SK-N-SH (cell line): ENCODE results near the gene MYO18A. TPM values are rescaled to one million over a fixed set of nuclear protein-coding genes. Genes with fewer than 3 reads are reported as not detected.
A peak's percentile ranks its signal among the peaks of the same experiment; 100 is the strongest.

Experiments
- CTCF ChIA-PET: fragments of 300-600, 350-600 bp; formaldehyde crosslinking; extraction: SDS; loops from one replicate; lab custom pipeline; 2021; lab: Yijun Ruan, JAX
- POLR2A ChIA-PET: fragments of 350-600 bp; sonication (Branson Sonifier 250); formaldehyde crosslinking; extraction: SDS; loops from one replicate; lab custom pipeline; 2020; ENCODE audit warnings: antibody characterized with exemption, inconsistent platforms; lab: Yijun Ruan, JAX
- DNase-seq: peaks from one replicate; pipeline ENCODE4 v3.0.0; 2012
- H2AFZ ChIP-seq: fragments of 200-600 bp; sonication (generic); 2 replicates; pipeline ENCODE4 v1.8.1; 2016; ENCODE audit warnings: antibody characterized with exemption, mild to moderate bottlenecking, low read depth
- H3F3A ChIP-seq: fragments of 200-600 bp; sonication (generic); replicated peaks from 2 replicates; pipeline ENCODE3; 2016; ENCODE audit warnings: antibody characterized with exemption, mild to moderate bottlenecking; ENCODE audit not compliant: insufficient read depth
- H3K27ac ChIP-seq, 2 experiments: fragments of 200-500 bp in 1 of 2; fragments of 200-600 bp in 1 of 2; sonication (Bioruptor generic) in 1 of 2; sonication (generic), shearing (Covaris generic) in 1 of 2; 2 replicates each; pipeline versions ENCODE4 v1.5.1 to v1.6.1; 2014 to 2016; ENCODE audit warnings: low read depth in 2 of 2, inconsistent platforms in 1 of 2, low read length in 1 of 2, mild to moderate bottlenecking in 1 of 2, mixed read lengths in 1 of 2
- H3K27me3 ChIP-seq: fragments of 200-600 bp; sonication (generic), shearing (Covaris generic); 2 replicates; pipeline ENCODE4 v1.6.1; 2016; ENCODE audit warnings: mixed run types; ENCODE audit not compliant: insufficient read depth
- H3K36me3 ChIP-seq, 2 experiments: fragments of 200-500 bp in 1 of 2; fragments of 200-600 bp in 1 of 2; sonication (Bioruptor generic) in 1 of 2; sonication (generic) in 1 of 2; replicated peaks in 1 of 2; 2 replicates each; pipeline versions ENCODE3 to v1.5.1; 2014 to 2016; ENCODE audit warnings: low read length in 1 of 2, mild to moderate bottlenecking in 1 of 2; ENCODE audit not compliant: insufficient read depth in 2 of 2, control insufficient read depth in 1 of 2
- H3K4me1 ChIP-seq, 2 experiments: fragments of 200-500 bp in 1 of 2; fragments of 200-600 bp in 1 of 2; sonication (Bioruptor generic) in 1 of 2; sonication (generic), shearing (Covaris generic) in 1 of 2; 2 replicates each; pipeline versions ENCODE4 v1.5.1 to v1.6.1; 2014 to 2016; ENCODE audit warnings: low read depth in 1 of 2, low read length in 1 of 2, mixed run types in 1 of 2; ENCODE audit not compliant: insufficient read depth in 2 of 2, control insufficient read depth in 1 of 2
- H3K4me2 ChIP-seq: fragments of 200-600 bp; sonication (generic), shearing (Covaris generic); 2 replicates; pipeline ENCODE4 v1.6.1; 2017; ENCODE audit warnings: mixed run types
- H3K4me3 ChIP-seq, 2 experiments: fragments of 200-500 bp in 1 of 2; fragments of 200-600 bp in 1 of 2; sonication (Bioruptor generic) in 1 of 2; sonication (generic), shearing (Covaris generic) in 1 of 2; 2 replicates each; pipeline versions ENCODE4 v1.5.1 to v1.8.1; 2014 to 2016; ENCODE audit warnings: low read depth in 2 of 2, inconsistent platforms in 1 of 2, low read length in 1 of 2, mild to moderate bottlenecking in 1 of 2, mixed read lengths in 1 of 2, moderate library complexity in 1 of 2
- H3K79me2 ChIP-seq: fragments of 200-600 bp; sonication (generic); 2 replicates; pipeline ENCODE4 v1.8.1; 2017; ENCODE audit warnings: mild to moderate bottlenecking; ENCODE audit not compliant: insufficient read depth
- H3K9ac ChIP-seq: fragments of 200-600 bp; sonication (generic); 2 replicates; pipeline ENCODE4 v1.6.1; 2017; ENCODE audit warnings: mixed run types
- H3K9me2 ChIP-seq: fragments of 200-600 bp; sonication (generic); 2 replicates; pipeline ENCODE4 v1.6.1; 2017; ENCODE audit warnings: mixed run types
- H3K9me3 ChIP-seq: fragments of 200-600 bp; sonication (generic); 2 replicates; pipeline ENCODE4 v1.6.1; 2017; ENCODE audit warnings: mixed run types, mild to moderate bottlenecking, moderate library complexity
- H4K20me1 ChIP-seq: fragments of 200-600 bp; sonication (generic); 2 replicates; pipeline ENCODE4 v1.6.1; 2017; ENCODE audit warnings: mild to moderate bottlenecking, mixed run types; ENCODE audit not compliant: insufficient read depth
- CTCF ChIP-seq: fragments of 200-600 bp; sonication (generic); IDR thresholded peaks from 2 replicates; pipeline ENCODE4 v1.6.1; 2017; ENCODE audit warnings: antibody characterized with exemption, mild to moderate bottlenecking, moderate library complexity
- ELF1 ChIP-seq: IDR thresholded peaks from 2 replicates; pipeline ENCODE4 v1.4.0; 2012
- EP300 ChIP-seq, 2 experiments: IDR thresholded peaks; 2 replicates each; pipeline versions ENCODE4 v1.4.0 to v1.6.1; 2012; ENCODE audit warnings: borderline replicate concordance in 1 of 2, low read depth in 1 of 2, low read length in 1 of 2
- EZH2phosphoT487 ChIP-seq: fragments of 200-600 bp; sonication (generic); IDR thresholded peaks from 2 replicates; pipeline ENCODE4 v1.6.1; 2017; ENCODE audit warnings: low read depth, mixed run types, mild to moderate bottlenecking, antibody characterized with exemption, moderate library complexity, borderline replicate concordance
- FOXM1 ChIP-seq: IDR thresholded peaks from 2 replicates; pipeline ENCODE4 v1.4.0; 2012; ENCODE audit warnings: low read depth, mild to moderate bottlenecking
- GATA2 ChIP-seq: sonication (generic); formaldehyde crosslinking; IDR thresholded peaks from 2 replicates; pipeline ENCODE4 v1.5.0; 2020; ENCODE audit warnings: mild to moderate bottlenecking, missing genetic modification reagents
- IRF3 ChIP-seq: fragments of 150-350 bp; IDR thresholded peaks from 2 replicates; pipeline ENCODE4 v1.6.1; 2016; ENCODE audit warnings: mild to moderate bottlenecking, low read depth, low read length
- MXI1 ChIP-seq: IDR thresholded peaks from 2 replicates; pipeline ENCODE4 v1.6.1; 2012; ENCODE audit warnings: mild to moderate bottlenecking, low read depth, low read length, improper control_type of control experiment
- NFIC ChIP-seq: IDR thresholded peaks from 2 replicates; pipeline ENCODE4 v1.4.0; 2012; ENCODE audit warnings: borderline replicate concordance
- PBX3 ChIP-seq: IDR thresholded peaks from 2 replicates; pipeline ENCODE4; 2012
- RCOR1 ChIP-seq: fragments of 150-350 bp; IDR thresholded peaks from 2 replicates; pipeline ENCODE4 v1.6.1; 2017; ENCODE audit warnings: antibody characterized with exemption, low read length
- REST ChIP-seq: IDR thresholded peaks from 2 replicates; pipeline ENCODE4 v1.6.1; 2012; ENCODE audit warnings: mild to moderate bottlenecking, low read depth, low read length, moderate library complexity
- SIN3A ChIP-seq: IDR thresholded peaks from 2 replicates; pipeline ENCODE4 v1.6.1; 2012; ENCODE audit warnings: low read depth, mild to moderate bottlenecking, low read length, moderate library complexity, borderline replicate concordance
- WGBS: methylation state at CpG from one replicate; pipeline ENCODE4 v1.1.6; 2017; ENCODE audit warnings: low lambda C conversion rate; 5-methylcytosine and 5-hydroxymethylcytosine counted together
- polyA plus RNA-seq, 3 experiments: library from polyadenylated mRNA; depleted of rRNA; stranded (reverse); fragments of >200 nt; gene quantifications; 2 replicates each; pipeline ENCODE4 v1.2.3, GENCODE V29; 2012

Gene MYO18A
- polyA plus RNA-seq, 1 of the 3 experiments (the other 2 are of a cell fraction): 6.6 TPM

- no peak for TF ChIP-seq PBX3
- TF ChIP-seq ELF1: no peak
- no peak for TF ChIP-seq REST
- no peak for TF ChIP-seq NFIC
- TF ChIP-seq, all 33 proteins: peak for 0
Observed at GRCh38 chr17:29165261-29165660, 14.9 kb downstream of the MYO18A start (continued).

- Histone ChIP-seq H4K20me1 (no peaks in the 10 kb centered on the region; the same call in 1 of the 2 replicates), H3K27ac (no peak overlapping the region; a peak in 1 of 4 replicates), H3K79me2 (no peaks in the 10 kb centered on the region), H3K4me3 (no peak overlapping the region), H3K9ac (no peak overlapping the region), H3K27me3 (no peaks in the 10 kb centered on the region), H3K9me2 (no peaks in the 10 kb centered on the region), H3K9me3 (no peaks in the 10 kb centered on the region), H3K36me3 (peaks cover 0 to 8% of the 10 kb centered on the region in 2 experiments), H3K4me1 (peaks cover 17 to 21% of the 10 kb centered on the region in 2 experiments; a peak in 2 of 4 replicates), H3K4me2 (no peak overlapping the region), H2AFZ (no peak overlapping the region), H3F3A (no peaks in the 10 kb centered on the region)
- TF ChIP-seq FOXM1: no peak
- TF ChIP-seq EP300 (IDR thresholded peaks at IDR 0.05; ENCODE audit: borderline replicate concordance in 1 of 2, low read depth in 1 of 2, low read length in 1 of 2): no peak
- no peak for TF ChIP-seq RCOR1
- TF ChIP-seq CTCF: no peak
- no peak for TF ChIP-seq EZH2phosphoT487
- no peak for TF ChIP-seq MXI1
- no peak for TF ChIP-seq NFIC
- no peak for TF ChIP-seq REST
- TF ChIP-seq SIN3A: no peak
- TF ChIP-seq GATA2: no peak
- TF ChIP-seq IRF3: no peak
- peak; percentile 13 for DNase-seq
- POLR2A ChIA-PET: interaction anchor here (1.1 to 1.2 kb wide), 2 partner anchors 13 to 15 kb away, joined by 3 to 4 read pairs; no protein-coding TSS in a partner anchor
- 77% methylated on average over 3 of the region's 3 CpGs for WGBS
- CTCF ChIA-PET: interaction anchor here (0.6 to 8.1 kb wide), 6 partner anchors 15 to 56 kb away, joined by 3 to 49 read pairs (median 15); partner anchors contain the start of gene MYO18A
Observed at GRCh38 chr17:29163563-29163962, 16.6 kb downstream of the MYO18A start.
